Sigmoid colon (tissue), 7 donors: ENCODE data around the gene IMMP2L. TPM values are rescaled to one million over a fixed set of nuclear protein-coding genes. Genes with fewer than 3 reads are reported as not detected.

Experiments
- DNase-seq: peaks from one replicate; pipeline ENCODE4 v3.0.0-alpha.2; 2019
- H3K27ac ChIP-seq, 4 donors: fragments of 200-600 bp; sonication (generic); one replicate each; pipeline ENCODE4 v1.5.1; 2016 to 2019; ENCODE audit warnings: mild to moderate bottlenecking in 1 of 4
- H3K27me3 ChIP-seq, 3 donors: fragments of 200-600 bp; sonication (generic); one replicate each; pipeline ENCODE4 v1.5.1; 2019; ENCODE audit warnings: mild to moderate bottlenecking in 1 of 3
- H3K36me3 ChIP-seq, 4 donors: fragments of 200-600 bp; sonication (generic); one replicate each; pipeline ENCODE4 v1.5.1; 2016 to 2019
- H3K4me1 ChIP-seq, 4 donors: fragments of 200-600 bp; sonication (generic); one replicate each; pipeline ENCODE4 v1.5.1; 2017 to 2019
- H3K4me3 ChIP-seq, 4 donors: fragments of 200-600 bp; sonication (generic); one replicate each; pipeline ENCODE4 v1.5.1; 2017 to 2019; ENCODE audit warnings: mild to moderate bottlenecking in 2 of 4, moderate library complexity in 1 of 4
- H3K9me3 ChIP-seq, 4 donors: fragments of 200-600 bp in 3 of 4; sonication (generic) in 3 of 4; one replicate each; pipeline versions ENCODE4 v1.5.1 to v1.6.1; 2013 to 2019
- CTCF ChIP-seq, 4 experiments: fragments of 450-650 bp in 3 of 4; fragments of 200-600 bp in 1 of 4; IDR thresholded peaks; one replicate each; pipeline ENCODE4 v1.5.1; 2016 to 2019; ENCODE audit warnings: antibody characterized with exemption in 4 of 4, mild to moderate bottlenecking in 3 of 4, moderate library complexity in 2 of 4
- EP300 ChIP-seq, 4 donors: sonication (generic); formaldehyde crosslinking; IDR thresholded peaks; one replicate each; pipeline ENCODE4 v1.6.1; 2017; ENCODE audit warnings: antibody characterized with exemption in 4 of 4
- POLR2A ChIP-seq, 2 donors: fragments of 450-650 bp; IDR thresholded peaks; one replicate each; pipeline ENCODE4 v1.6.1; 2016; ENCODE audit warnings: antibody characterized with exemption in 2 of 2, mild to moderate bottlenecking in 2 of 2, moderate library complexity in 2 of 2
- POLR2AphosphoS5 ChIP-seq, 4 donors: sonication (generic); formaldehyde crosslinking; IDR thresholded peaks; one replicate each; pipeline ENCODE4 v1.6.1; 2017; ENCODE audit warnings: antibody characterized with exemption in 4 of 4
- WGBS, 2 donors: extraction: QIAGEN DNeasy Blood & Tissue Kit; methylation state at CpG; one replicate each; pipeline ENCODE4 v1.1.7; 2013; 5-methylcytosine and 5-hydroxymethylcytosine counted together
- intact Hi-C: fragments of 100-400 bp; cut with DNase I; formaldehyde crosslinking; loops from one replicate; pipeline ENCODE4 v1.15.1; 2023
- polyA plus RNA-seq, 3 donors: library from polyadenylated mRNA; stranded (reverse); fragments of 200-250 nt; gene quantifications; one replicate each; pipeline ENCODE4 v1.2.3, GENCODE V29; 2013
- total RNA-seq, 4 donors: library from RNA; depleted of rRNA; stranded (reverse); fragments of >200 nt; gene quantifications; one replicate each; pipeline ENCODE4 v1.1.0, GENCODE V29; 2016
- donor health status: healthy with polysubstance abuse.
- donor health status: Bipolar disorder and iron deficiency.
- donor health status: healthy.

IMMP2L gene
- total and polyA plus RNA-seq, 7 donors = 2.5 to 57.9 (median 18.5) TPM

- intact Hi-C loops = no loop called here
- no peak for DNase-seq
- H3K27ac ChIP-seq = no peak overlapping the region
- no peak overlapping the region for H3K4me3 ChIP-seq
- H3K27me3 ChIP-seq = no peaks in the 10 kb centered on the region
- no peaks in the 10 kb centered on the region for H3K36me3 ChIP-seq
- no peaks in the 10 kb centered on the region for H3K4me1 ChIP-seq
- no peak for TF ChIP-seq POLR2A (IDR thresholded peaks at IDR 0.05)
- no peak for TF ChIP-seq CTCF (IDR thresholded peaks at IDR 0.05)
- no peak for TF ChIP-seq POLR2AphosphoS5 (IDR thresholded peaks at IDR 0.05)
- TF ChIP-seq EP300 (IDR thresholded peaks at IDR 0.05) = no peak
- WGBS, 2 donors = 84 to 89% methylated on average over 3 of the region's 3 CpGs
- no peaks in the 10 kb centered on the region for H3K9me3 ChIP-seq
Measured at GRCh38 chr7:110719741-110720140, 842.6 kb downstream of the IMMP2L start.

- Histone ChIP-seq H3K9me3 (no peaks in the 10 kb centered on the region), H3K27ac (no peak overlapping the region), H3K4me3 (no peak overlapping the region), H3K4me1 (no peaks in the 10 kb centered on the region), H3K36me3 (no peaks in the 10 kb centered on the region), H3K27me3 (no peaks in the 10 kb centered on the region)
- intact Hi-C loops = no loop called here
- DNase-seq = no peak
- 78 to 87% methylated on average over 3 of the region's 3 CpGs for WGBS, 2 donors
- TF ChIP-seq POLR2A (IDR thresholded peaks at IDR 0.05) = no peak
- no peak for TF ChIP-seq CTCF (IDR thresholded peaks at IDR 0.05)
- TF ChIP-seq EP300 (IDR thresholded peaks at IDR 0.05) = no peak
- no peak for TF ChIP-seq POLR2AphosphoS5 (IDR thresholded peaks at IDR 0.05)
Measured at GRCh38 chr7:110718503-110719205, 843.6 kb downstream of the IMMP2L start.

- no peaks in the 10 kb centered on the region for H3K4me1 ChIP-seq
- 94 to 95% methylated on average over 2 of the region's 2 CpGs for WGBS, 2 donors
- no peaks in the 10 kb centered on the region for H3K27me3 ChIP-seq
- no peak overlapping the region for H3K27ac ChIP-seq
- no peak overlapping the region for H3K4me3 ChIP-seq
- intact Hi-C loops = no loop called here
- H3K9me3 ChIP-seq = no peaks in the 10 kb centered on the region
- DNase-seq = no peak
- no peaks in the 10 kb centered on the region for H3K36me3 ChIP-seq
- TF ChIP-seq POLR2AphosphoS5 (IDR thresholded peaks at IDR 0.05) (no peak), POLR2A (IDR thresholded peaks at IDR 0.05) (no peak), EP300 (IDR thresholded peaks at IDR 0.05) (no peak), CTCF (IDR thresholded peaks at IDR 0.05) (no peak)
Measured at GRCh38 chr7:110704225-110704624, 858.1 kb downstream of the IMMP2L start.

GRCh38 chr7:110698576-110698975, 863.7 kb downstream of the IMMP2L start:
- Histone ChIP-seq H3K27ac (no peak overlapping the region), H3K4me1 (no peaks in the 10 kb centered on the region), H3K4me3 (no peak overlapping the region), H3K27me3 (no peaks in the 10 kb centered on the region), H3K9me3 (no peaks in the 10 kb centered on the region), H3K36me3 (no peaks in the 10 kb centered on the region)
- no peak for DNase-seq
- TF ChIP-seq POLR2A (IDR thresholded peaks at IDR 0.05) (no peak), EP300 (IDR thresholded peaks at IDR 0.05) (no peak), POLR2AphosphoS5 (IDR thresholded peaks at IDR 0.05) (no peak), CTCF (IDR thresholded peaks at IDR 0.05) (no peak)
- intact Hi-C loops = no loop called here
- WGBS, 2 donors = 89 to 91% methylated on average over 3 of the region's 3 CpGs

GRCh38 chr7:110693344-110693743, 868.9 kb downstream of the IMMP2L start:
- Histone ChIP-seq H3K27me3 (no peaks in the 10 kb centered on the region), H3K9me3 (no peaks in the 10 kb centered on the region), H3K4me1 (no peaks in the 10 kb centered on the region), H3K36me3 (no peaks in the 10 kb centered on the region), H3K27ac (no peak overlapping the region), H3K4me3 (no peak overlapping the region)
- no peak for DNase-seq
- TF ChIP-seq CTCF (IDR thresholded peaks at IDR 0.05) = no peak
- TF ChIP-seq POLR2AphosphoS5 (IDR thresholded peaks at IDR 0.05) = no peak
- no peak for TF ChIP-seq POLR2A (IDR thresholded peaks at IDR 0.05)
- no peak for TF ChIP-seq EP300 (IDR thresholded peaks at IDR 0.05)
- intact Hi-C loops = no loop called here
